Panc1 (cell line): ENCODE results near the gene MAGEL2.

Experiments
- POLR2AphosphoS5 ChIP-seq: IDR thresholded peaks from 2 replicates; pipeline ENCODE4 v1.6.1; 2012; ENCODE audit warnings: mild to moderate bottlenecking, low read depth, low read length, moderate library complexity
- SIN3A ChIP-seq: IDR thresholded peaks from 2 replicates; pipeline ENCODE4 v1.6.1; 2012; ENCODE audit warnings: low read depth, mild to moderate bottlenecking, low read length, moderate library complexity, borderline replicate concordance; ENCODE audit not compliant: insufficient read depth
- TCF7L2 ChIP-seq: IDR thresholded peaks from 2 replicates; pipeline ENCODE4 v1.6.1; 2011; ENCODE audit warnings: mild to moderate bottlenecking, low read depth, low read length, inconsistent platforms
- TF ChIP-seq, protein P1 (sequence below): fragments of 450-650 bp; IDR thresholded peaks from 2 replicates; pipeline ENCODE4 v1.5.1; 2017; ENCODE audit warnings: mild to moderate bottlenecking

GRCh38 chr15:23616536-23616935 lies 31.1 kb downstream of the MAGEL2 start:
- TF ChIP-seq, protein P1, sequence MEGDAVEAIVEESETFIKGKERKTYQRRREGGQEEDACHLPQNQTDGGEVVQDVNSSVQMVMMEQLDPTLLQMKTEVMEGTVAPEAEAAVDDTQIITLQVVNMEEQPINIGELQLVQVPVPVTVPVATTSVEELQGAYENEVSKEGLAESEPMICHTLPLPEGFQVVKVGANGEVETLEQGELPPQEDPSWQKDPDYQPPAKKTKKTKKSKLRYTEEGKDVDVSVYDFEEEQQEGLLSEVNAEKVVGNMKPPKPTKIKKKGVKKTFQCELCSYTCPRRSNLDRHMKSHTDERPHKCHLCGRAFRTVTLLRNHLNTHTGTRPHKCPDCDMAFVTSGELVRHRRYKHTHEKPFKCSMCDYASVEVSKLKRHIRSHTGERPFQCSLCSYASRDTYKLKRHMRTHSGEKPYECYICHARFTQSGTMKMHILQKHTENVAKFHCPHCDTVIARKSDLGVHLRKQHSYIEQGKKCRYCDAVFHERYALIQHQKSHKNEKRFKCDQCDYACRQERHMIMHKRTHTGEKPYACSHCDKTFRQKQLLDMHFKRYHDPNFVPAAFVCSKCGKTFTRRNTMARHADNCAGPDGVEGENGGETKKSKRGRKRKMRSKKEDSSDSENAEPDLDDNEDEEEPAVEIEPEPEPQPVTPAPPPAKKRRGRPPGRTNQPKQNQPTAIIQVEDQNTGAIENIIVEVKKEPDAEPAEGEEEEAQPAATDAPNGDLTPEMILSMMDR: no peak
- TF ChIP-seq POLR2AphosphoS5: no peak
- TF ChIP-seq SIN3A: no peak
- TF ChIP-seq TCF7L2: no peak
